CD4-positive, alpha-beta T cell treated with Interleukin-2 at 100 ng/mL for 4 hours (primary cell): ENCODE data around the gene FAIM2.

ENCODE experiments used
- DNase-seq: peaks from one replicate; pipeline ENCODE4 v3.0.0-alpha.2; 2020; ENCODE audit warnings: low spot score

FAIM2 gene

DNA sequence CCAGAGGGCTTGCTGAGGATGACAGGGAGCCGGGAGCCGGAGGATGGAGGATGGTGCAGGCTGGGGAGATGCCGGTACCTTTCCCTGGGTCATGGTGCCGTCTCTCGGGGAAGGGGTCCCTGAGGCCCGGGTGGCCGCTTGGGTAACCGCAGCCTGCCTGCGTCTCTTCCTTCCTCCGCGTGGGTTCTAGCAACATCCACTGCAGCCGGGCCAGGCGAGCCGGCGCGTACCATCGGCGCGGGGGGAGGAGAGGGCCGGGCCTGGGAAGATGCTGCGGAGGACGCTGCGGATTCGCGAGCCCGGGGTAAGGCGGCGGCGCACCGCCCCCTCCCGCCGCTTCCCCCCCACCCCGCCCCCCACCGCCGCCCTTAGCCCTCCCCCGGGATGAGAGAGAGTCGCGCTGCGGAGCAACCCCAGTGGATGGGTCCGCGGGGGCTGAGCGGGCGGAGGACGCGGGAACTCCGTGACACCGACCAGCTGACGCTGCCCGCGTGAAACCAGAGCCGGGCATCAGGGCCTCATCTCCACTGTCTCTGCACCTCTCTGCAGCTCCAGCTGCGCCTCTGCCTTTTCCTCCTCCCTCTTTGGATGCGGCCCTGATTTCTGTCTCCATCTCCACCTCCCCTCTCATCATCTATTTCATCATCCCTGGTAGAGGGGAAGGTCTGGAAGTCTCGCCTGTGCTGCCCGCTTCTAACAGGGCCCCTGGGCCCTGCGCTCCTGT lies at the start of gene FAIM2:
Gene FAIM2 (minus strand): TSS at position 201 of the 724 bp plus-strand sequence. CDS start 108 bp downstream, at position 93.
- DNase-seq: peak; percentile 30

DNA sequence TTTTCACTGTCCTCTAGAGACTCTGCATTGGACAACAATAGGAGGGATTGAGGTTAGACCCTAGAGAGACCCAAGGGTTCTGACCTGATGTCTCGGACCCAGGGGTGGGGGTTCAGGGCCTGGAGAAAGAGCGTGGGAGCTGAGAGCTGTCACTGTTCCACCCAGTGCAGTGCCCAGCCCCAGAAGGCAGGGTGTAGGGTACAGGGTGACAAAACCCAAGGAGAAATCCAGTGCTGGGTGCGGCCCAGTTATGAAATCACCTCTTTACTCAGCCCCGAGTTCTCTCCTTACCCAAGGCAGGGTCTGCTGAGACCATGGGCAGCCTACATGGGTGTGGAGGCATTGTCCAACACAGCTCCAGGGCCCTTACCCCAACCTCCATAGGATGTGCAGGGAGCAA lies 49.5 kb upstream of the FAIM2 start:
- DNase-seq: no peak

DNA sequence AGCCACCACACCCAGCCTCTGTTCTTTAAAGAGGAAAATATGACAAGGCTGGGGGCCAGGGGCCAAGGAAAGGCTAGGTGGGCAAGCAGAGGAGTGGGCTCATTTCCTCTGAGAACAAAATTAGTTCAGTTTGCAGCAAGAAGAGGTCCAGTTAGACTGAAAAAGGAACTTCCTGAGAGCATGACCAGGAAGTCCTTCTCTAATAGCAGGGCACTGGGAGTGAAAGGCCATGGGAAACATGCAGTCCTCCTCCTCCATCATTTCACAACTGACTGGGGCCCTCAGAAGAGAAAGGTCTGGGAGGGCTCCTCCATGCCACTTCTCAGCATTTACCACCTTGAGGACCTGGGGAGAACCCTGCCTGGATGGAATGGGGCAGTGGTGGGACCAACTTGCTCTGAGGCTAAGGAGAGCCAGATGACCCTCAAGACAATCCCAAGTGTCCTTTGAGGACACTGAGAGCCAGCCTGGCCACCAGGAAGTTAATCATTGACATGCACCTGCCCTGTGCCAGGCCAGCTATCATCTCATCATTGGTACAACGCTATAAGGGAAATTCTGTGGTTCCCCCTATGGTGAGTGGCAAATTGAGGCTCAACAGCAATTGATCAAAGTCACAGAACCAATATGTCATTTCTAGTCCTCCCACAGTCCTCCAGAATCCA lies 48.8 kb upstream of the FAIM2 start:
- no peak for DNase-seq

DNA sequence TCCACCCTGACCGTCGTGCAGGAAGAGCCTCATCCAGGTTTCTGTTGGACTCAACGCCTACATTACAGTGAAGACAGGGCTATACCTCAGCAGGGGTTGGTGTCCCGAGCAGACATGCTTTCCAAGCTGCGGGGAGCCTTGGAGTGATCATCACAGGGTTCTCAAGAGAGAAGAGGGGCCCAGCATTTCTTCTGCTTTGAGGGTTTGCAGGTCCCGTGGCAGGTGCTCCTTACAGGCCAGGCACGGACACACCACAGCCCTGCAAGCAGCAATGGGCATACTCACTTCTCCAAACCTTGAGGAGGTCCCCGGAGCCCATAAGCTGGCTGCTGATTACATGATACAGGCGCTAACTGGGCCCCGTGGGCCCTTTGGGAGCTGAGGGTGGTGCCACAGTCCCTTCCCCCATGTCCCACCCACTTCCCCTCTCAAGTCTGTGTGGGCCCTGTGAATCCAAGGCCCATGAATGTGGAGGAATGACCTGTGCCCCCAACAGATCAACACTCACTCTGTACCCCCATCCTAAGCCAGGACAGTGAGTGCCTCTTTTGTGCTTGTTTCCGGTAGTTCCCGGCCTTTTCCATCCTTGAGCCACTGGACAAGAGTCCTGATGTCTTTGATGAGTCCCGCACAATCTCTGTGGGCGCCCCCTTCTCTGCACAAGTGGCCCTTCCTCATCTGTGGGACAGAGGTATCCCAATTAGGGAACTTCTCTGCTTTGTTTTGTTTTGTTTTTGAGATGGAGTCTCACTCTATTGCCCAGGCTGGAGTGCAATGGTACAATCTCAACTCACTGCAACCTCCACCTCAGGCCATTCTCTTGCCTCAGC lies 47.9 kb upstream of the FAIM2 start:
- no peak for DNase-seq

DNA sequence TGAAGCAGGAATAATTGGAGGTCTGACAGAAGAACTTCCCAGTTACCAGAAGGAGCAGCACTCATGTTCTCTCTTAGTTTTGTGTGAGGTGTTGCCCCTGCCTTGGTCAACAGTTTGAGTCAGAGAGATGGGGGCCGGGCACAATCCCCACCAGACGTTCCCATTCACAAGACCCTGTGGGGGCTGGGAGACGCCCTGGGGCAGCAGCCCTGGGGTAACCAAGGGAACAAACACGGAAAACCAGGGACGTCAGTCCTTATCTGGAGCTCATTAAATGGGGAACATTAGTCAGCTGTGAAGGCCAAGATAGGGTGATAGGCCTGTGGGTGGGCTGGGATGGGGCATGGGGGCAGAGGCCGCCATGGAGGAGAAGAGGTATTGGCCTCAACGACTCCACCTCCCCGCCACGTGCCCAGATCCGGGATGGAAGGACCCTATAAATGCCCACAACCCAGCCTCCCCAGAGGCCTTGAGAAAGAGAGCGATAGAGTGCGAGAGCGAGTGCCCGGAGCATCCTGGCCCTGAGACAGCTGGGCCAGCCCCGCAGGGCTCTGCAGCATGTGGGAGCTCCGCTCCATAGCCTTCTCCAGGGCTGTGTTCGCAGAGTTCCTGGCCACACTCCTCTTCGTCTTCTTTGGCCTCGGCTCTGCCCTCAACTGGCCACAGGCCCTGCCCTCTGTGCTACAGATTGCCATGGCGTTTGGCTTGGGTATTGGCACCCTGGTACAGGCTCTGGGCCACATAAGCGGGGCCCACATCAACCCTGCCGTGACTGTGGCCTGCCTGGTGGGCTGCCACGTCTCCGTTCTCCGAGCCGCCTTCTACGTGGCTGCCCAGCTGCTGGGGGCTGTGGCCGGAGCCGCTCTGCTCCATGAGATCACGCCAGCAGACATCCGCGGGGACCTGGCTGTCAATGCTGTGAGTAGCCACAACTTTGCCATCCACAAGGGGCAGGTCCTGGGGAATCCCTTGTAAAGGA lies 46.9 kb upstream of the FAIM2 start, which contains the start of gene AQP2:
Gene AQP2 (plus strand): TSS at position 465 of the 979 bp plus-strand sequence. CDS start 94 bp downstream, at position 559.
- no peak for DNase-seq

DNA sequence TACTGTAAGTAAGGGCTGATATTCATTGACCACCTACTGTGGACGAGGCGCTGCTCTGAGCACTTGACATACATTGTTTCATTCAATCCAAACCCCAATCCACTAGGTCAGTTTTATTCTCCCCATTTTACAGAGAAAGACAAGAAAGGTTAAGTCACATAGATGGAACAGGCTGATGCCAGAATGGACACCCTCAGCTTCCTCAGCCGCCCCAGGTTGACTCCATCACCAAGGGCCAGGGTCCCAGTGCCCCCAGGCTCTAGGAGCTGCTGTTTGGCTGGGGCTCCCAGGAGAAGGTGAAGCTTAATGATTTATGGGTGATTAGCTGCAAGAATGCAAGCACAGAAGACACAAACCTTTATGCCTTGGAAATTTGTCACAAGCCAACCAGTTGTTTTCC lies 46.2 kb upstream of the FAIM2 start:
- no peak for DNase-seq

DNA sequence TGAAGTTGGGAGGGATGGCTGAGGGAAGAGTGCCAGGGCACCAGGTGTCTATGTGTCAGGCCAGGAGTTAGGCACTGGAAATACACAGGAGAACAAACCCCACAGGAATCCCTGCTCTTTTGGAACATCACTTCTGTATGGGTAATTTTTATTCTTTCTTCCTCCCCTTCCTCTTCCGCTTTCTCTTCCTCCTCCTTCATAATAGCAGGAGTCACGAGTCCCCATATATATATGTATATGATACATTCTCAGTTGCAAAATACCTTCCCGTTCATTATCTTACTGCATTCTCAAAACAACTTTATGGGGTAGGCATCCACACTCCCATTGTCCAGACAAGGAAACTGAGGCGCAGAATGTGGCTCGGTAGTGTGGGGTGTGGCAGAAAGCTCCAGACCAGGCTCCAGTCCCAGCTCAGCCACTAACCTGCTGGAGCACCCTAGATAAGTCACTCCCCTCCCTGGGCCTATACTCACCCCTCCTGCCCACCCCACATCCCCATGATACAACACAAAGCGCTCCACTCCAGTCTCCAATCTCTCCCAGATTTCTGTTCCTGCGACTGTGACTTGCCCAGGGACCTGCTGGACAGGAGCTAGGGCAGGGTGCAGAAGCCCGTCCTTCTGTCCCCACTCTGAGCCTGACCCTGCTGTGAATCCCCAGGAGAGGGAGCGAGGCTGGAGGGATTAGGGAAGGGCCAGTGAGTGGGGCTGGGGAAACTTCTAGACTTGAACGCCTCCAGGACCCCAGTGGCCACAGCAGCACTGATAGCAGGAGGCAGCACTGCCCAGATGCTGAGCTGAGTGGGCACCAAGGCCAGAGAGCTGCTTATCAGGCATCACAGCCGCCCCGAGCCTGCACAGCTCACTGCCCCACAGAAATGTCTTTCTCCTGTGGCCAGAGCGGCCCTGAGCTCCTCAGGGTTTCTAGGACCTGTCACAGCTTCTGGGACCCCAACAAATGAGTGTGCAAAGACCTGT lies 45.5 kb upstream of the FAIM2 start:
- no peak for DNase-seq

DNA sequence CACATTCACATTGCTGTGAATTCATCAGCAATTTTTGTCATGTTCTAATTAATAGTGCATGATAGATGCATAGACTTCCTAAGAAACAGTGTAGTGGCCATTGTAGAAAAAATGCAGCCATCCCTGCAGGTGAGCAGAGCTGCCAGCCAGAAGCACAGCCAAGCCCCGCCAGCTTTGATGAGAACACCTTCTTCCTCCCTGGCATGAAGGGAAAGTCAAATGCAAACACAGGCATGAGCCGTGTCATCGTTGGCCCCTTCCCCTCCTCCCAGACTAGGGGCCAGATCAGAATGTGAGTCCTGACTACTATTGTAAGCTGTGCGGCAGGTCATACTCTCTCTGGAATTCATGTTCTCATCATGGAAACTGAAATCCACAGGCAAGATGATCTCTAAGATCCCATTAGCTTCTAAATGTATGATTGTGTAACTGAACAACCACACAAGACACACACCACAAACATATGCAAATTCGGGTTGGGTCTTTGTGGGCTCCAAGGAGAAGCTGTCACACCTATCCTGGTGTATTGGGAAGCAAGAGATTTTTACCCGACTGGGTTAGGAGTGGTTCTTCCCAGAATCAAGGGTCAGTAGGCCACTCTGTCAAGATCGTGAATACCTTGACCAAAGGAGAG lies 44.0 kb upstream of the FAIM2 start:
- DNase-seq: no peak

DNA sequence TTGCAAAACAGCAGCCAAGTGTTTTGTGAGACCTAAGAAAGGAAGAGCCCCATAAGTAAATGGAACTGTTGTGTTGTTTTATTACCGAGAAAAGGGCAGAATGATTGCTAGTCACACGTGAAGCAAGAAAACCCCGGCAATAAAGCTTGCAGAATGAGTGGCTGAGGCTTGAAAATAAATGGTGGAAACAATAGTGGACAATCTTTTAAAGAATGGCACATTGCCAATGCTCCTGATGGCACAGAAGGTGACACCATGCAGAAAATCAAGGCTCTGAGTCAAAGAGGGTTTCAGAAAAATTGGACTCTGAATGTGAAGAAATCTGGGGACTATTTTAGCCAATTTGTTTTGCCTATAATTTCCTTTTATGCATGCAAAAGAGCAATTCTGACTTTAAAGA lies 42.8 kb upstream of the FAIM2 start:
- DNase-seq: no peak

DNA sequence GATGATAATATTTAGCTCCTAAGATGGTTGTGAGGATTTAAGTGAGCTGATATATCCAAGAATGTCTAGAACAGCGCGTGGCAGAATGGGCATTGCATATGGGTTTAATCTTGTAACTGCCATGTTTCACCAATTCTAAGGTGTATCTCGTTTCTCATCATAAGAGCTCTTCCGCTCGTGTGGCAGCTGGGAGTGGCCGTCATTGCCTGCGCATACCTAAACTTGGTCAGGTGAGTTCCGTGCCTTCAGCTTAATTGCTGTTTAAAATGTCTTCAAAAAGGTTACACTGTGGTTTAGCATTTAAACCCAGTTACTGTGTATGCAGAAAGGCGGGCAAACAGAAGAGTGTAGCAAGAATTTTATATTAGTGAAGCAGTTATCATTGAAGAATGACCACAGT lies 42.4 kb upstream of the FAIM2 start:
- DNase-seq: peak; percentile 1

DNA sequence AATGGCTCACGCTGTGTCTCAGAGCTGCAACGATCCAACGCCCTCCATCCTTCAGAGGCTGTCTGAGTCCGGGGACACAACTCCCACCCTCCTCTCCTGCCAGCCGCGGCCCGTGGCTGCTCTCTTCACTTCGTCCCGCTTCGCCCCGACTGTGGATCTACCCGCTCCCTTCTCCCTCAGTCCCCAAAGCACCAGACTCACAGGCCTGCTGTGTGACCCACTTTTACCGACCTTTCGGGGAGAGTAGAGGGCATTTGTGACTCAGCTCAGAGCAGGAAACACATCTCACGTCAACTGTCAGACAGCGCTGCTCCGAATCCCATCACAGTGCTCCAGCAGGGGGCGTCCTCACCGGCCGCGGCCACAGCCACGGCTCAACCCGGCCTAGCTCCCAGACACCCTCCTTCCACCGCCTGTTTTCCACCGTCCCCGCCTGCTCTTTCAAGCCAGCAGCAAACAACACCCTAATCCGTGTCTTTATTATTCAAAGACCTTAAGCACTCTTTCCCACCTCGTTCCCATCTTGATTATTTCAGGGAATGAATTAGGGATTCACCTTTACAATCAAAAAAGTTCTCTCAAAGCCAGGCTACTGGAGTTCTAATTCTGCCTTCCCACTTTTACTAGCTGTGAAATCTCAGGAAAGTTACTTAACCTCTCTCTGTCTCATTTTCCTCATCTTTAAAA lies 41.8 kb upstream of the FAIM2 start:
- peak; percentile 87 for DNase-seq

DNA sequence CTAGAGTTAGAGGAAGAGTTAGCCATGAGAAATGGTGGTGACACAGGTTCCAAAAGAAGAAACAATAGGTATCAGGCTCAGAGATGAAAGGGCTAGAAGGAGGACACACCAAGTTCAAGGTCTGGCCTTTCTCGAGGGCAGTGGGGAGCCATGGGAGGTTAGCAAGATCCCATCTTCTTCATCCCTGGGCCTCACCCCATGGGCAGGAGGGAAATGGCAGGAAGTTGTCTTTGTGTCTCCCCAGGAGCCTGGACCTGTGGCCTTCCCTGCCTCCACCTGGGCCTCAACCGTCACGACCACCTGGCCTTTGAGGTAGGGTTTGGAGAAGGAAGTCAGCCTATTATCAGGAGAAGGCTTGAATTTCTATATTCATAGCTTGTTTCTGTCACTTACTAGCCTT lies 41.0 kb upstream of the FAIM2 start:
- no peak for DNase-seq

DNA sequence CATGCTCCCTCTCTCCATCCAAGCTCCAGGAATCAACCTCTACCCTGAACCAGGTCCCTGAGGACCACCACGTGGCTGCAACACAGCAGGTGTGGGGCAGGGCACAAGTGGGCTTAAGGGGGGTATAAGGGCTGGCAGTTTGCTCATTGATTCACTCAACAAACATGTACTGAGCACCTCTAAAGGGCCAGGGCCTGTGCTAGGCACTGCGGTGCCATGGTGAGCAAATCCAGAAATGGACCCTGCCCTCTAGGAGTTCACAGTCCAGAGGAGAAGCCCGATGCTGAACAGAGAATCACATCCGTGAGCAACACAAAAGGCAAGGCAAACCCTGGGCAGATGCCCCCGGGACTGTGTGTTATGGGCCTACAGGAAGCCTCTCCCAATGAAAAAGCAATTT lies 40.3 kb upstream of the FAIM2 start:
- no peak for DNase-seq

DNA sequence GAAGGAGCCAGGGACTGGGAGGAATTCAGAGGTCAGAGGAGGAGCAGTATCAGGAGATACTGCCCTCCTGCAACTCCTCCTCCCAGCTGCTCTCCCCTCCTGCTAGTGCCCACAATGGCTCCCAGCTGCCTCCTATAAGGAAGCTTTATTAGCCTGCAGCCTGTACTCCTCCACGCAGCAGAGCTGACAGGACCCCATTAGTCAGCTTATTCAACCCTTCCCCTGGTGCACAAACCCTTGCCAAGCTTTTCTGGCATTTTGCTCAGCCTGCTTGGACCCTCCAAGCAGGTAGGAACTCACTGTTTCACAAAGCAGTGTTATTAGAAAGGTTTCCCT lies 39.9 kb upstream of the FAIM2 start:
- no peak for DNase-seq

DNA sequence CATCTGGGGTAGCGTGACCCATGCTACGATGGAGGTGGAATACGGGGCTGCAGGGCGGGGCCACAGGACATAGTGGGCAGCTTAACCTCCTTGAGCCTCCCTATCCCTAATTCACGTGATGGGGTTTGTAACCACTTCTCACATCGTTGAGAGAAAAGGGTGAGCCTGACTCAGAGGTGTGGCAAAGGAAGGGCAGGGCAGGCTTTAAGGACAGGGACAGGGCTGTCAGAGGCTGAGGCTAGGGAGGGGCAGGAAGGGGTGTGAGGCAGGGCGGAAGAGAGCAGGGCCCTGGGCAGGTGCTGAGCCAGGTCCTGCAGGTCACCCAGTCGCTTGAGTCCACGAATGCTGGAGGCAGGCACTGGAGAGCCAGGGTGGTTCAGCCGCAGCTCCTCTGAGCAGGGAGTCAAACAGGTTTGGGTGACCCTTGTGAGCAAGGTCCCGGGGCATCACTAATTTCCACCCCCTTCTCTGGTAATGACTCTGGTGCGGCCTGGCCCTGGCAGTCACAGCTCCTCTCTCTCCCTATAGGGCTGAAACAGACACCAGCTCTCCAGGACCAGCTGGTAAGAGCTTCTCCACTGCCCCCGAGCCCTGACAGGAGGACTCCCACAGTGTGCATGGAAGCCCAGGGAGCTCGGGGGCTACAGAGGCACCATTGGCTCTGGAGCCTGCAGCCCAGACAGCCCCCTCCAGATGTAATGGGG lies 39.4 kb upstream of the FAIM2 start:
- peak; percentile 4 for DNase-seq

DNA sequence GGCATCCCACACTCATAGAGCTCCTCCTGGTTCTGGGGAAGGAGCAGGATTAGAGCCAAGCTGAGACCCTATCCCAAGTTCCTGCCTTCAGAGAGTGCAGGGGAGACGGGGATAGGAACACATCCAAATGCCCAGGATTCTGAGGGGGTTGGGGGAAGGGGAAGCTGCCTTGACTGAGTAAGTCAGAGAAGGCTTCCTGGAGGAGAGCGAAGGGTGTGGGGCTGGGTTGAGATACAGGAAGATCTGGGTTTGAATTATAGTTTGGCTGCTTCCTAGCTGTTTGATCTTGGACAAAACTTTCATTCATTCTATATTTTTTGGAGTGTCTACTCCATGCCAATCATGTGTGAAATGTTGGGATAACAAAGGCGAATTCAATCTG lies 38.8 kb upstream of the FAIM2 start:
- no peak for DNase-seq

DNA sequence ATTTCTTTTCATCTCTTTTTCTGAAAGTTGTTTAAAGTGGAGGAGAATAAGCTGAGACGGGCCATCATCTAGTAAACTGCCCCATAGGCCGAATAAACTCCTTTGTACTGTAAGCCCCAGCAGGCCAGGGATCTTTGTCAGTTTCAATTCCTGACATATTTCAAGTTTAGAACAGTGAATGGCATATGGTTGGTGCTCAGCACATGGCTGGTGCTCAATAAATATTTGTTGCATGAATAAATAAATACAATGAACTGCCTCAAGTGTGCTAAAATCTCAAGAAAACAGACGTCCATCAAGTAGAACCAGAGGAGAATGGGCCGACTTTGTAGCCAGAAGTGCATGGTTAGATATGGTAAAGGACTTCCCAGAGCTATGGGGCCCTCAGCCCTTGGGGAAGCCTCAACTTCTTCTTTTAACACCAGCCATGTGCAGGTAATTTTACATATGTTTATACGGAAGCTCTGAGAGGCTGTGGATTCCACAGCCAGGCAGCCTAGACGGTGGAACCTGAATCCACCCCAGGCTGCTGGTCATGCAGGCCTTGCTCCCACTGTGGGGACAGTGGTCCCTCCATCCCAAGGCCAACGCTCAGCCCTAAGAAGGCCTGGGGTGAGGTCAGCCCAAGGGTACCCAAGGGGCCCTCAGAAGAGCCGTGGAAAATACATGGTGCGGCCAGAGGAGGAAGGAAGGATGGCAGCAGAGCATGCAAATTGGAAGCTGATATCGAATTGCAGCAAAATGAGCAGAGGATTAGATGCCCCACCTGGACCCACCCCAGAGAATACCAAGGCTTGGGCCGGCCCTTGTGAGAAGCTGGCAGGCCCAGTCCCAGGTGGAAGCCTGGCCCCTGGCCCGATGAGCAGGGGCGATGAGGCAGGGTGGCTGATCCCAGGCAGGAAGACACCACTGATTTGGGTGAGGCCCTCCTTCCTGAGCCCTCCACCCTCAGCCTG lies 38.1 kb upstream of the FAIM2 start:
- DNase-seq: no peak

DNA sequence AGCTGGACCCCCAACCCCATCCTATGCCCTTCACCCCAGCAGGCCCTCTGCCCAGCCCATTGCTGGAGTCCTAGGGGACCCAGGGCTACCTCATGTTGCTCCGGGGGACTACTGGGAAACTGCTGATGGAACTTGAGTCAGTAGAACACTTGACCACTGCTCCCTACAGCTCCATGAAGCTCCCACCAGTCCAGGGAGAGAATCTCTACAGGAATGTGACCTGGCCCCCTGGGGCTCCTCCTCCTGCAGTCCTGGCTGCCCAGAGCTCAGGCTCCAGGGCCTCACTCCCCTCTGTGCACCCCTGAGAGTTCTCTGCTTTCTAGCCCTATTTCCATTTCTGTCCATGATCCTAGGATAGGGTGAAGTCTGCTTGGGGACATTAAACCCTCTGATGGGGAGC lies 36.0 kb upstream of the FAIM2 start:
- no peak for DNase-seq
